NCI-H2029 treated with DMSO at 0.1 percent for 48 hours (cell line): ENCODE measurements around the gene PPM1J.
"Not testable (repeated sequence)": the region's sequence is repeated elsewhere in the genome, so short reads cannot be mapped to it uniquely, and the experiment has no call there.

Experiments
- DNase-seq: peaks from one replicate; lab custom pipeline; 2025; lab: John Stamatoyannopoulos, UW

The PPM1J gene

GRCh38 chr1:112721294-112721693 lies 6.2 kb upstream of the PPM1J start:
- DNase-seq, result not testable (repeated sequence)

- no peak for DNase-seq
Observed at GRCh38 chr1:112720800-112721199, 5.7 kb upstream of the PPM1J start.

- DNase-seq, result no peak
Observed at GRCh38 chr1:112719706-112720105, 4.6 kb upstream of the PPM1J start.

GRCh38 chr1:112718691-112719418 lies 3.7 kb upstream of the PPM1J start:
- DNase-seq, result no peak

- no peak for DNase-seq
Observed at GRCh38 chr1:112717263-112717873, 2.2 kb upstream of the PPM1J start.

- peak; percentile 49 for DNase-seq
Observed at GRCh38 chr1:112716133-112716720, 1.1 kb upstream of the PPM1J start.

- DNase-seq, result no peak
Observed at GRCh38 chr1:112714313-112715263, 544 bp downstream of the PPM1J start.

GRCh38 chr1:112713466-112714312 lies 1.4 kb downstream of the PPM1J start:
- DNase-seq, result no peak

- no peak for DNase-seq
Observed at GRCh38 chr1:112712701-112713128, 2.4 kb downstream of the PPM1J start.

- no peak for DNase-seq
Observed at GRCh38 chr1:112712191-112712590, 2.9 kb downstream of the PPM1J start.

- no peak for DNase-seq
Observed at GRCh38 chr1:112711670-112712069, 3.5 kb downstream of the PPM1J start.

- no peak for DNase-seq
Observed at GRCh38 chr1:112711041-112711440, 4.1 kb downstream of the PPM1J start.

GRCh38 chr1:112710586-112710985 lies 4.5 kb downstream of the PPM1J start:
- DNase-seq, result no peak

GRCh38 chr1:112710159-112710558 lies 5.0 kb downstream of the PPM1J start:
- no peak for DNase-seq

GRCh38 chr1:112708489-112708888 lies 6.6 kb downstream of the PPM1J start:
- DNase-seq, result no peak

- DNase-seq, result no peak
Observed at GRCh38 chr1:112708002-112708448, 7.1 kb downstream of the PPM1J start.

GRCh38 chr1:112707221-112708001 lies 7.7 kb downstream of the PPM1J start:
- peak; percentile 47 for DNase-seq

- DNase-seq, result no peak
Observed at GRCh38 chr1:112706505-112707220, 8.5 kb downstream of the PPM1J start, which contains the start of gene RHOC. RHOC (minus strand) TSS chr1:112707127; CDS start chr1:112703799, 3,328 bp downstream.

GRCh38 chr1:112704934-112705627 lies 10.1 kb downstream of the PPM1J start:
- no peak for DNase-seq
